ENCODE results near the gene SCG5.

DNA sequence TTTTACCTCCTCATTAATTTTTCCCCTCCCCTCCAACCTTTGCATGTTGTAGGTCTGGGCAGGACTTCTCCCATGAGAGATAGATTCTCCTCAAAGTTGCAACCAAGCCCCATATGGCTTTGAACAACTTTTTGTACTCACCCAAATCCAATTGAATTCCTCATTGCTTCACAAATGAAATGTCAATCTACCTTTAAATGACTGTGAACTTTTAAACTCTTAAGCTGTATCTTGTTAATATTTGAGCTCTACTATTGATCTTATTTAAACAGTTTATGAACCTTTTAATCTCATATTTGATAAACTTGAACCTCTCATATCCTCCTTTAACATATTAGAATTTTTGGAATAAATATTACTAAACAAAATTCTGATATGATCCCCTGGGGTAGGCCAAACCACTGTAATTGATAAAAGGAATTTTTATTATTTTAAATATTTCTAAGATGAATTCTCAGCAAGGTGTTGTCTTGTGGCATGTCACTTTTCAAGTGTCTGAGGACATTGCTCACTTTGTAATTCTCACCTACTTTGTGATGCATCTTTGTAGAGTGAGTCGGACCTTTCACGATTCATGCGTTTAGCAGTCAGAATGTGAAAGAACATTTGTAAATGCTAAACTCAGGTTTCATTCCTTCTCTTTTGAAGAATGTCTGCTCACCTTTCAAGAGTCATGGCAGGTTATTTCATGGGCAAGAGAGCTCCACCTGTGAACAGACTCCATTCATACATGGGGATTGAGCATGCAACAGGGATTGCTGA is 52.9 kb downstream of the SCG5 start:
- TF ChIP-seq, protein P1, sequence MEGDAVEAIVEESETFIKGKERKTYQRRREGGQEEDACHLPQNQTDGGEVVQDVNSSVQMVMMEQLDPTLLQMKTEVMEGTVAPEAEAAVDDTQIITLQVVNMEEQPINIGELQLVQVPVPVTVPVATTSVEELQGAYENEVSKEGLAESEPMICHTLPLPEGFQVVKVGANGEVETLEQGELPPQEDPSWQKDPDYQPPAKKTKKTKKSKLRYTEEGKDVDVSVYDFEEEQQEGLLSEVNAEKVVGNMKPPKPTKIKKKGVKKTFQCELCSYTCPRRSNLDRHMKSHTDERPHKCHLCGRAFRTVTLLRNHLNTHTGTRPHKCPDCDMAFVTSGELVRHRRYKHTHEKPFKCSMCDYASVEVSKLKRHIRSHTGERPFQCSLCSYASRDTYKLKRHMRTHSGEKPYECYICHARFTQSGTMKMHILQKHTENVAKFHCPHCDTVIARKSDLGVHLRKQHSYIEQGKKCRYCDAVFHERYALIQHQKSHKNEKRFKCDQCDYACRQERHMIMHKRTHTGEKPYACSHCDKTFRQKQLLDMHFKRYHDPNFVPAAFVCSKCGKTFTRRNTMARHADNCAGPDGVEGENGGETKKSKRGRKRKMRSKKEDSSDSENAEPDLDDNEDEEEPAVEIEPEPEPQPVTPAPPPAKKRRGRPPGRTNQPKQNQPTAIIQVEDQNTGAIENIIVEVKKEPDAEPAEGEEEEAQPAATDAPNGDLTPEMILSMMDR (conservative IDR thresholded peaks at IDR 0.05 in 1 of 2, IDR thresholded peaks at IDR 0.05 in 1 of 2; ENCODE audit: low read depth in 1 of 2, low read length in 2 of 2), result no peak
- no peak for TF ChIP-seq EZH2 (IDR thresholded peaks at IDR 0.05; ENCODE audit: low read length, missing control alignments)
